ENCODE data around the gene ZNF443.
"Not testable (repeated sequence)": the region's sequence is repeated elsewhere in the genome, so short reads cannot be mapped to it uniquely, and the experiment has no call there.

The ZNF443 gene
- 4.1 reads per million, percentile 16 among the genes with 10 or more reads in this experiment for total RNA-seq

DNA sequence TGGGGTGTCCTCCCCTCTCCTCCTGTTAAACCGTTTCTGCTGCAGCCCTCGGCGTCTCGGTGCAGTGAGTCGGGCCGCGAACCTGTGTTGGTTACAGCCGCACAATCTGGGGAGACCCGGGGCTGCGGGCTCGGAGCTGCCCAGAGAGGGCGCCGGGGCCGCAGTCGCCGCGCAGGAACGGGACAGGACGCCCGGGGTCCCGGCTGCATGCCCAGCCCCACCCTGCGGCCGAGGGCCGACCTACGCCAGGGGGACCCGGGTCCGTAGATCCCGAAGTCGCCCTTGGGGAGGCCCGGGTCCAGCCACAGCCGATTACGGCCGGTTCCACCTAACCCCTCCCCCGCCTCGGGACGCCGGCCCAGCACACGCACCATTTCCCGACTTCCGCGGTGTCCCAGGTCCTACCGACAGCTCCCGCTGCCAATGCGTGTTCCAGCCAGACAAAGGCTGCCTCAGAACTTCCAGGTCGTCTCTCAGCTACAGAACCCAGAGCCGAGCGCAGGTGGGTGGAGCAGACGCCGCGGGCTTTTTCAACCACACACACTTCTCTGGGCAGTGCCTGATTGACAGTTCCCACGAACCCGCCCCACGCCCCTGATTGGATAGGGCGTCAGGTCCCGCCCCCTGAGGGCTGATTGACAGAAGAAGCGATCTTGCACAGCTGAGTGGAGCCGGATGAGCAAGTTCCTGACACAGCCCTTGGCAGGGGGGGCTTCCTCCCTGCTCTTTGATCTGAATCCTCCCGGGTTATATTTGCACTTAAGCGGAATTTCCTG is at the start of gene ZNF443:
Gene ZNF443, minus strand, starts transcription at position 481 of the 776 bp plus-strand sequence. Its CDS starts 107 bp downstream, at position 374.
- DNase-seq, result peak; percentile 95

DNA sequence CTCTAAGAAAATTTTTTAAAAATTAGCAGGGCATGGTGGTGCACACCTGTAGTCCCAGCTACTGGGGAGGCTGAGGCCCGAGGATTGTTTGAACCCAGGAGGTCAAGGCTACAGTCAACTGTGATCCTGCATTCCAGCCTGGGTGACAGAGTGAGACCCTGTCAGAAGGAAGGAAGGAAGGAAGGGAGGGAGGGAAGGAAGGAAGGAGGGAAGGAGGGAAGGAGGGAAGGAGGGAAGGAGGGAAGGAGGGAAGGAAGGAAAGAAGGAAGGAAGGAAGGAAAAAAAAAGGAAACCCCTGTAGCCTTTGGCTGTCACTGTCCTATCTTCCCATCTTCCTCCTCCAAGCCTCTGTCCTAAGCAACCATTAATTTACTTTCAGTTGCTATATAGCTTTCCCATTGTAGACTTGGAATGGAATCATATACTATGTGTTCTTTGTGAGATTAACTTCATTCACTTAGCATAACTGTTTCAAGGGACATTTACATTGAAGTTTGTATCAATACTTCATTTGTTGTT is 45.5 kb upstream of the ZNF443 start:
- DNase-seq, result not testable (repeated sequence)

DNA sequence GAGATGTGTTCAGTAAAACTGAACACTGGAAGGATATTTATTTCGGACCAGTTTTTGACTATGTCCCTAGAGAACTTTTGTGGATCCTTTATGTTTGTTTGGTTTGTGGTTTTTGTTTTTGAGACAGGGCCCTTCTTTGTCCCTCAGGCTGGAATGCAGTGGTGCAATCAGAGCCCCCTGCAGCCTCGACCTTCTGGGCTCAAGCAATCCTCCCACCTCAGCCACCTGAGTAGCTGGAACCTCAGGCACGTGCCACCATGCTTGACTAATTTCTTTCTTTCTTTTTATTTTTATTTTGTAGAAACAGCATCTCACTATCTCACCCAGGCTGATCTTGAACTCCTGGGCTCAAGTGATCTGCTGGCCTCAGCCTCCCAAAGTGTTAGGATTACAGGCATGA is 44.8 kb upstream of the ZNF443 start:
- DNase-seq, result no peak

DNA sequence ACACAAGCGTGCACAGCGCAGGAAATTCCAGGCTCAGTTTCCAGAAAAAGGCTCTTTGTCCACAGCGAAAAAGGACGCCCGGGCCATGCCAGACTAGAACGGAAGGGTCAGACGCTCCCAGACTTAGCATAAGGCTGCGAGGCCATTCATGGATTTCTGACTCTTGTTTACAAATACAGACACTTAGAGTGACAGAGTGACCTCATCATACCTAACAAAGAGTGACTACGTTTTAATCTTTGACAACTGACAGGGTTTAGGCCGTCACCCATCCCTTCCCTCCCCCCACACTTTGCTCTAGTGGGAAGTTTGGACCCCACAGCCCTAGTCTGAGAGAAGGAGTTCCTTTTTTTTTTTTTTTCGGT is 44.2 kb upstream of the ZNF443 start:
- DNase-seq, result no peak

DNA sequence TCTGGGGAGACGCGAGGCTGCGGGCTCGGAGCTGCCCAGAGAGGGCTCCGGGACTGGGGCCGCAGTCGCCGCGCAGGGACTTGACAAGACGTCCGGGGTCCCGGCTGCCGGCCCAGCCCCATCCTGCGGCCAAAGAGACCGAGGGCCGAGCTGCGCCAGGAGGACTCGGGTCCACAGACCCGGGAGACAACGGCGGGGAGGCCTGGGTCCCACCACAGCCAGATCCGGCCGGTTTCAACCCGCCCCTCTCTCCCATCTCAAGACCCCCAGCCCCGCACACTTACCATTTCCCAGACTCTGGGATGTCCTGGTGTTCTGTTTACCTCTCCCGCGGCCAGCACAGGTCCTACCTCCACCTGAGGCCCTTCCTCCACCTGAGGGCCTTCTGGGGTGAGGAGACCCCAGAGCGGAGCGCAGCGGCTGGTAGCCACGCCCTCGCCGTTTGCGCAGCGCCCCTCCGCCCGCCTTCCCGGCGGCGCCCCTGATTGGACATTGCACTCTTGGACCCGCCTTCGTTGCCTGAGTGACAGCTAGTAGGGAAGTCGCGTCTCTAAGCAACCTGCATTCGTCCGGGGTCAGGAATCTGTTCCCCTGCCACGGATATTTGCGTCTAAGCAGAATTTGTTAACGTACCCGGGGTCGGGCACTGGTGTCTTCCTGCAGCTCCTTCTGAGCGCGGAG is 43.7 kb upstream of the ZNF443 start, which contains the start of gene ZNF709:
Gene ZNF709, minus strand, starts transcription at position 446 of the 681 bp plus-strand sequence. Its CDS starts 159 bp downstream, at position 287.
- DNase-seq, result peak; percentile 80

DNA sequence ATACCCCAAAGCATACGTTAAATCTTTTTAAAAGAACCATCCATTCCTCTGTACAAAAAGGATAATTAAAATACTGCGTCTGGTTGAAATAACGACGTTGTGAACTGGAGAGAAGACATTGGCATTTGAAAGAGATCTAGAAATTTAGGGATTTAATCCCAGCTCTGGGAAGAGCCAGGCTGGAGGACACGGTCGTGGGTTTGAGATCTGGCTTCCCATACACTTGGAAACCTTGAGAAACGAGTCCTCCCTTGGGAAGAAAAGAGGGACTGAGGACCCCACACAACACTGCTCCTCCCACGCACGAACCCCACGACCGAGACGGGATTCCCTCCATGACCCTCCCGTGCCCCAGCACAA is 43.2 kb upstream of the ZNF443 start:
- no peak for DNase-seq

DNA sequence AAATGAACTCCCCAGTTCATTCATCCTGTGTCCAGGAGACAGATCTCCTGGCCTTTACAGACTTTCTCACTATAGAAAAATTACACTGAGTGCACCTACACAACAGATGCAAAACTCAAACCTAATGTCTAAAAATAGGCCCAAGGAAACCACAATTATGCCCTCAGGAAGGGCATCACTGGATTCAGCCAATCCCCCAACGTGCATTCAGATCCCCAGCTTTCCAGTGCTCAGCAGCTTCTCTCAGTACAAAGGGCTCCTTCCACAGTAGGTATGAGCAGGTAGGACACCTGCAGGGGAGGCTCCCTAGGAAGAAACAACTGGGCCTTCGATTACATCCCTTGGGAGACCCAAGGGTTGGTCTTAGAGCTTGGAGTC is 41.7 kb upstream of the ZNF443 start:
- no peak for DNase-seq

DNA sequence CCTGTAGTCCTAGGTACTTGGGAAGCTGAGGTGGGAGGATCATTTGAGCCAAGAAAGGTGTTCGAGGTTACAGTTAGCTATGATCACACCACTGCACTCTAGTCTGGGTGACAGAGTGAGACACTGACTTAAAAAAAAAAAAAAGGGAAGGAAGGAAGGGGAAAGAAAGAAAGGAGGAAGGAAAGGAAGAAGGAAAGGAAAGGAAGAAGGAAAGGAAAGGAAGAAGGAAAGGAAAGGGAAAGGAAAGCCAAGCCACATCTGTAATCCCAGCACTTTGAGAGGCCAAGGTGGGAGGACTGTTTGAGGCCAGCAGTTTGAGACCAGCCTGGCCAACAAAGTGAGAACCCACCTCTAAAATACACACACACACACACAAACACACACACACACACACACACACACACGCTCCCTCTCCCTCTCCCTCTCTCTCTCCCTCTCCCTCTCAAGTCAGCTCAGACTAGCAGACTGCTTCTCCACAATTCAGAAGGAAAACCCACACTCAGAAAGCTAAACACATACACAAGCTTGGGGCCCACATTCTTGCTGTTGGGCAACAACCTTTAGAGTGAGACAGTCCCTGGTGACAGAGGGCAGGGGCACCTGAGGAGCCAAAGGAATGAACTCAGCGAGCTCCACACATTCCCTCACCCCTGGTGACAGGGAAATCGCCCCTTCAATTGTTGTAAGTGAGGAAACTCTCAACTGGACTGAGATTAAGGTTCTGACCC is 41.1 kb upstream of the ZNF443 start:
- DNase-seq, result no peak

DNA sequence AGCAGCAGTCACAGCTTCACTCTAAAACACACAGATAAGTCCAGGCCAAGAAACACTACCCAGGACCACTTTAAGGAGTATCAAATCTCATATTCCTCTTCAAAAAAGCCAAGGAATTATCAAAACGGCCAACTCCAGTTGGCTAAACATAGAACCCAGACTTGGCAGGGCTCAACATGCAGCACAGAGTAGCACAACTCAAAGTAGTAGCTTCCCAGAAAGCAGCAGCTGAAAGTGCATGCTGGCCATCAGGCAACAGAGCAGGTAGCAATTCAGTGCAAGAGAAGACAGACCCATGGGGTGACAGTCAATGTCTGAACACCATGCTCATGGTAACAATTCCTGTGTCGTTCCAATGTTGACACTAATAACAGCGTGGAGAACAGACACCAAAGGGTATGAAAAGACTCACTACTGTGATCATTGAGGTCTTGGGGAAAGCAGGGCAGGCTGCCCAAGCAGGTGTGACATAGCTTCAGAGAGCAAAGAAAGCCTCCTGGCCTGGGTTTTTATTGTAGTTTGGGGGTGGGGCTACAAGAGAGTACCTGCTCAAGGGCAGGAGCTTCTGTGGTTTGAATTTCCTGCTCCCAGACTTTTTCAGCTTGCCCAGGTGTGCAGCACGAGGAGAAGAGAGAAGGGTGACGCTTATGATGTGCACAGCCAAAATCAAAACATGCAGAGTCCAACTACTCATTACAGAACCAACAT is 37.6 kb upstream of the ZNF443 start:
- DNase-seq, result no peak

DNA sequence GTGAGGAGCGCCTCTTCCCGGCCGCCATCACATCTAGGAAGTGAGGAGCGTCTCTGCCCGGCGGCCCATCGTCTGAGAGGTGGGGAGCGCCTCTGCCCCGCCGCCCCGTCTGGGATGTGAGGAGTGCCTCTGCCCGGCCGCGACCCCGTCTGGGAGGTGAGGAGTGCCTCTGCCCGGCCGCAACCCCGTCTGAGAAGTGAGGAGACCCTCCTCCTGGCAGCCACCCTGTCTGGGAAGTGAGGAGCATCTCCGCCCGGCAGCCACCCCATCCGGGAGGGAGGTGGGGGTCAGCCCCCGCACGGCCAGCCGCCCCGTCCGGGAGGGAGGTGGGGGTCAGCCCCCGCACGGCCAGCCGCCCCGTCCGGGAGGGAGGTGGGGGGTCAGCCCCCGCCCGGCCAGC is 26.8 kb upstream of the ZNF443 start:
- DNase-seq, result not testable (repeated sequence)

DNA sequence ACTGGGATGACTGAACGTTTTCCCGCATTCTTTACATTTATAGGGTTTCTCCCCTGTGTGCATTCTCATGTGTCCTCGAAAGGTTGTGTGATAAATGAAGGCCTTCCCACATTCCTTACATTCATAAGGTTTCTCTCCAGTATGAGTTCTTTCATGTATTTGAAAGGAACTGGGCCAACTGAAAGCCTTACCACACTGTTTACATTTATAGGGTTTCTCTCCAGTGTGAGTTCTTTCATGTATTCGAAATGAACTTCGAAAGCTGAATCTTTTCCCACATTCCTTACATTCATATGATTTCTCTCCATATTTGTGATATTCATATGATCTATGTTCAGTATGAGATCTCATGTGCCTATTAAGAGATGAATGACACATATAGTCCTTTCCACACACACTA is 24.4 kb upstream of the ZNF443 start:
- DNase-seq, result no peak

DNA sequence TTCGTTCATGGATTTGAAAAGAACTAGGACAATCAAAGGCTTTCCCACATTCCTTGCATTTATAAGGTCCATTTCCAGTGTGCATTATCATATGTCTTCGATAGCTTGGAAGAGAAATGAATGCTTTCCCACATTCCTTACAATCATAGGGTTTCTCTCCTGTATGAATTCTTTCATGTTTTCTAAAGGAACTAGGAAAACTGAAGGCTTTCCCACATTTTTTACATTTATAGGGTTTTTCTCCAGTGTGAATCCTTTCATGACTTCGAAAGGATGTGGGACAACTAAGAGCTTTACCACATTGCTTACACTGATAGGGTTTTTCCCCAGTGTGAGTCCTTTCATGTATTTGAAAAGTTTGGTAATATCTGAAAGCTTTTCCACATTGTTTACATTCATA is 23.9 kb upstream of the ZNF443 start:
- DNase-seq, result no peak

DNA sequence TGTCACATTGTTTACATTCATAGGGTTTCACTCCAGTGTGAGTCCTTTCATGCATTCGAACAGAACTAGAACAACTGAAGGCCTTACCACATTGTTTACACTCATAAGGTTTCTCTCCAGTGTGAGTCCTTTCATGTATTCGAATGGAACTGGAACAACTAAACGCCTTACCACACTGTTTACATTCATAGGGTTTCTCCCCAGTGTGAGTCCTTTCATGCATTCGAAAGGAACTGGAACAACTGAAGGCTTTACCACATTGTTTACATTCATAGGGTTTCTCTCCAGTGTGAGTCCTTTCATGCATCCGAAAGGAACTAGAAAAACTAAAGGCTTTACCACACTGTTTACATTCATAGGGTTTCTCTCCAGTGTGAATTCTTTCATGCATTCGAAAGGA is 23.3 kb upstream of the ZNF443 start:
- not testable (repeated sequence) for DNase-seq

DNA sequence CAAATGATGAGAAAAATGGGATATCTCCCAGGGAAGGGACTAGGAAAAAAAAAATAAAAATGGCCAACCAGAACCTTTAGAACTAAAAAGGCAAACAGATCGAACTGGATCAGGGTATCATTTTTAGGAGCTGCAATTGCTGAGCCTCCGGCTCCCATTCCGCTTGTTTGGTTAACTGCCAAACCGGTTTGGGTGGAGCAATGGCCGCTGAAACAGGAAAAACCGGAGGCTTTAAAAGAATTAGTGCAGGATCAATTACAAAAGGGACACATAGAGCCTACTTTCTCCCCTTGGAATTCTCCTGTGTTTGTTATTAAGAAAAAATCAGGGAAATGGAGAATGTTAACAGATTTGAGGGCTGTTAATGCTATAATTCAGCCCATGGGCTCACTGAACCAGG is 12.7 kb upstream of the ZNF443 start:
- DNase-seq, result no peak

DNA sequence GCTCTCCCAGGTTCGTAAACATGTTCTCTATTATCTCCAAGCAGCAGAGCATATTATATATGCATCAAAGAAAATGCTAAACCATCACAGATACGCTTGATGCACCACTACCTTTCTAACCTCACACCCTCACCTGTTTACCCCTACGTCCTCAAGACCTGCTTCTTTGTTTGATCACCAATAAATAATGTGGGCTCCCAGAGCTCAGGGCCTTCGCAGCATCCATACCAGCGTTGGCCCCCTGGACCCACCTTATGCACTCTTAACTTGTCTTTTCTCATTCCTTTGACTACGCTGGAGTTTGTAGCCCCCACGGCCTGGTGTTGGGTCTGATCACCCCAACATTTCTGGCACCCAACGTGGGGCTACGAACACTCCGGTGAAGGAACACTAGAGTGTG is 10.0 kb upstream of the ZNF443 start:
- DNase-seq, result no peak

DNA sequence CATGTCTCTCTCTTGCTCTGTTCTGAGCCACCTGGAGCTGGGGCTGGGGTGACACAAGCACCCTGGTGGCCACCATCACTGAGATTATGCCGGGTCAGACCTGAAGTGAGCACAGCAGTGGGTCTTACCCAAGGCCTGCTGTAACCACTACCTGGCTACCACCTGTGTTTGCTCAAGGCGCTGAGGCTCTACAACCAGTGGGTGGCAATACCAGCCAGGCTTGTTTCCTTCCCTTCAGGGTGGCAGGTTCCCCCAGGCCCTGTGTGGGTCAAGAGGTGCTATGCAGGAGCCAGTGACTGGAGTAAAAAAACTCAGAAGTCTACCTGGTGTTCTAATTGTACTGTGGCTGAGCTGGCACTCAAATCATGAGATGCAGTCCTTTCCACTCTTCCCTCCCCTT is 8.0 kb upstream of the ZNF443 start:
- no peak for DNase-seq

DNA sequence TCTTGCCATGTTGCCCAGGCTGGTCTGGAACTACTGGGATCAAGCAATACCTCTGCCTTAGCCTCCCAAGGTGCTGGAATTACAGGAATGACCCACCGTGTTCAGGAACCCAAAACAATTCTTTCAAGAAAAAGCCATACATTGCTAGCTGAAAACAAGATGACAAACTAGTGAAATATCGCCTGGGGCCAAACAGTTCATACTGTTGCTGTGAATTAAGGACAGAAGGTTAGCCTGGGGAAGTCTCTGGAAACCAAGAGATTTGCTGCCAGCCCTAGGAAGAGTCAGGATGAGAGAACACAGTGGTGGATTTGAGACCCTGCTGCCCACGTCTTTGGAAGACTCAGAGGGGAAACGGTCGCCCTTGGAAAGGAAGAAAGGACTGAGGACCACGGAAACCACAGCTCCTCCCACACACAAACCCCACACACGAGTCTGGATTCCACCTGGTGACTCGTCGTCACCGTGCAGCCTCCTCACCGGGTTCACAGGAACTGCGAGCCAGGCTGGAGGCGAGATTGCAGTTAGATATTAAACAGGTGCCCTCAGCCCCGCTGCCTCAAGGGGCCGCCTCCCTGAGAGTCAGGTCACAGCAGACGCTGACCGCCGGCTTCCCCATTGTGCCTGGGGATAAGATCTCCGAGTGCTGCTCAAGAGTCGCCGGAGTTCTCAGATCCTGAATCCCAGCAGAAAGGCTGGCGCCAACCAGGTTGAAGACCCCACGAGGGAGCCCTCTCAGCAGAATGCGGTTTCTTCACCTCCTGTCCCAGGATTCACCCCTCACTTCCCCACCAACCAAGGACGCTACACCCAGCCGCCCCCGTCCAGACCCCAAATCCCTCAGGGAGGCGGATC is 908 bp downstream of the ZNF443 start:
- not testable (repeated sequence) for DNase-seq

DNA sequence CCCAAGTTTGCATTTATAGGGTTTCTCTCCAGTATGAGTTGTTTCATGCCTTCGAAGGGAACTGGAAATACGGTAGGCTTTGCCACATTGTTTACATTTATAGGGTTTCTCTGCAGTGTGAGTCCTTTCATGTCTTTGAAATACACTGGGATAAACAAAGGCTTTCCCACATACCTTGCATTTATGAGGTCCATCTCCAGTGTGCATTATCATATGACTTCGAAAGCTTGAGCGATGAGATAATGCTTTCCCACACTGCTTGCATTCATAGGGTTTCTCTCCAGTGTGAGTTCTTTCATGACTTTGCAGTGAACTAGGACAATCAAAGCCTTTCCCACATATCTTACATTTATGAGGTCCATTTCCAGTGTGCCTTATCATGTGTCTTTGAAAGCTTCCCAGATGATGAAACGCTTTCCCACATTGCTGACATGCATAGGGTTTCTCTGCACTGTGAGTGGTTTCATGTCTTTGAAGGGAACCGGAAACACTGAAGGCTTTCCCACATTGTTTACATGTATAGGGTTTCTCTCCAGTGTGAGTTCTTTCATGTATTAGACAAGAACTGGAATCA is 10.0 kb downstream of the ZNF443 start:
- DNase-seq, result not testable (repeated sequence)

DNA sequence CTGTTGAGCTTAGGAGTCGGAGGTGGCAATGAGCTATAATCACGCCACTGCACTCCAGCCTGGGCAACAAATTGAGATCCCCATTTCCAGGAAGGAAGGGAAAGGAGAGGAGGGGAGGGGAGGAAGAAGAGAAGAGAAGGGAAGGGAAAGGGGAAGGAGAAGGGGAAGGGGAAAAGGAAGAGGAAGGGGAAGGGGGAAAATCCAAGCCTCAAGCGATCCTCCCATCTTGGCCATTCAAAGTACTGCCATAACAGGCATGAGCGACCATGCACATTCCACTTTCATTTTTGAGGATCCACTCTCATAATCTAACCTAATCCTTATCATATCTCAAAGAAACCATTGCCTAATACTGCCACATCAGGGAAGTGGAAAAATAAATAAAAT is 14.9 kb downstream of the ZNF443 start:
- no peak for DNase-seq

DNA sequence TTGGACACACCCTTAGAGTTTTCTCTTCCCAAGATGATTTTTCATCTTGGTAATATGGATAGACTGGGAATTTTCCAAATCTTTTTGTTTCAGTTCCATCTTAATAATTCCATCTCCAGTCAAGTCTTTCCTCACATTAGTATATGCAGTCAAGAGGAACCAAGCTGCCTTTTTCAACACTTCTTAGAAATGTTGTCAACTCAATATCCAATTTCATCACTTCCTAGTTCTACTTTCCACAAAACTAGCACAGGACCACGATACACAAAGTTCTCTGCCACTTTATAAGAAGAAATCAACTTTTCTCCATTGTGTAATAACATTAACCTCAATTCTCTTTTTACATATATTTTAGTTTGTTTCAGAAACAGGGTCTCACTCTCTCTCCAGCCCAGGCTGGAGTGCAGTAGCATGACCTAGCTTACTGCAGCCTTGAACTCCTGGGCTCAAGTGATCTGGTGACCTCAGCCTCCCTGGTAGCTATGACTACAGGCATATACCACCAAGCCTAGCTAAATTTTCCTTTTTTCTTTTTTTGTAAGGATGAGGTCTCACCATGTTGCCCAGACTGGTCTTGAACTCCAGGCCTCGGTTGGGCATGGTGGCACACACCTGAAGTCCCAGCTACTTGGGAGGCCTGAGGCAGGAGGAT is 15.5 kb downstream of the ZNF443 start:
- no peak for DNase-seq

DNA sequence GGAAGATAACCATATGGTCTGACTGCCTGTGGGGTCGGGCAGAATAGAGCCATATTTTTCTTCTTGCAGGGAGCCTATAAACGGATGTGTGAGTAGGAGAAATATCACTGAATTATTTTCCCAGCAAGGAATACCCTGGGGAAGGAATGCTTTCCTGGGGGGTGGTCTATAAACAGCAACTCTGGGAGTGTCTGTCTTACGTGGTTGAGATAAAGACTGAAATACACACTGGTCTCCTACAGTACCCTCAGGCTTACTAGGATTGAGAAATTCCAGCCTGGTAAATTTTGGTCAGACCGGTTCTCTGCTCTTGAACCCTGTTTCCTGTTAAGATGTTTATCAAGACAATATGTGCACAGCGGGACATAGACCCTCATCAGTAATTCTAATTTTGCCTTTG is 23.5 kb downstream of the ZNF443 start:
- DNase-seq, result not testable (repeated sequence)

Measured in effector CD4-positive, alpha-beta T cell (primary cell).